ENCODE data around the gene SURF2.

DNA sequence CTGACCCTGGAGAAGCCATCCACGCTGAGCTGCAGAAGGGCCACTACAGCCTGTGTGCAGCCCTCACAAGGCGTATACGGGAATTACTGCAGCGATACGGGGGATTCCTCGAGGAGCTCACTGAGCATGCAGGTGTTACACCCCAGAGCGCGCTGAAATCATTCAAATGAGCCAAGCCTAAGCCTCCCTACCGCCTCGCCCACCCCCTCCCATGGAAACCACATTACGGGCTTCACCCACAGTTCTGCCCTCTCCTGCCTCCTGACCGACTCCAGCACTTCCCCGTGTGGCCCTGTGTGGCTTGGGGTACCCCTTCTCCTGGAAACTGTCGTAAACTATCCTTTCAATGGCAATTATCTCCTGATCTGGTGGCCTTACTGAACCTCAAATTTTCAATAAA, 33.6 kb upstream of the SURF2 start:
- TF ChIP-seq EZH2phosphoT487 (IDR thresholded peaks at IDR 0.05; ENCODE audit: unreplicated experiment) (no peak), EZH2 (IDR thresholded peaks at IDR 0.05; ENCODE audit: low read depth, unreplicated experiment) (no peak), POLR2AphosphoS5 (IDR thresholded peaks at IDR 0.05; ENCODE audit: low read depth) (no peak), CREB1 (CRISPR knock-in tag; IDR thresholded peaks at IDR 0.05; ENCODE audit: low read depth) (no peak)
- TF ChIP-seq, protein P1, sequence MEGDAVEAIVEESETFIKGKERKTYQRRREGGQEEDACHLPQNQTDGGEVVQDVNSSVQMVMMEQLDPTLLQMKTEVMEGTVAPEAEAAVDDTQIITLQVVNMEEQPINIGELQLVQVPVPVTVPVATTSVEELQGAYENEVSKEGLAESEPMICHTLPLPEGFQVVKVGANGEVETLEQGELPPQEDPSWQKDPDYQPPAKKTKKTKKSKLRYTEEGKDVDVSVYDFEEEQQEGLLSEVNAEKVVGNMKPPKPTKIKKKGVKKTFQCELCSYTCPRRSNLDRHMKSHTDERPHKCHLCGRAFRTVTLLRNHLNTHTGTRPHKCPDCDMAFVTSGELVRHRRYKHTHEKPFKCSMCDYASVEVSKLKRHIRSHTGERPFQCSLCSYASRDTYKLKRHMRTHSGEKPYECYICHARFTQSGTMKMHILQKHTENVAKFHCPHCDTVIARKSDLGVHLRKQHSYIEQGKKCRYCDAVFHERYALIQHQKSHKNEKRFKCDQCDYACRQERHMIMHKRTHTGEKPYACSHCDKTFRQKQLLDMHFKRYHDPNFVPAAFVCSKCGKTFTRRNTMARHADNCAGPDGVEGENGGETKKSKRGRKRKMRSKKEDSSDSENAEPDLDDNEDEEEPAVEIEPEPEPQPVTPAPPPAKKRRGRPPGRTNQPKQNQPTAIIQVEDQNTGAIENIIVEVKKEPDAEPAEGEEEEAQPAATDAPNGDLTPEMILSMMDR (conservative IDR thresholded peaks at IDR 0.05; ENCODE audit: low read depth in 2 of 2) = no peak
- TF ChIP-seq, protein P2, sequence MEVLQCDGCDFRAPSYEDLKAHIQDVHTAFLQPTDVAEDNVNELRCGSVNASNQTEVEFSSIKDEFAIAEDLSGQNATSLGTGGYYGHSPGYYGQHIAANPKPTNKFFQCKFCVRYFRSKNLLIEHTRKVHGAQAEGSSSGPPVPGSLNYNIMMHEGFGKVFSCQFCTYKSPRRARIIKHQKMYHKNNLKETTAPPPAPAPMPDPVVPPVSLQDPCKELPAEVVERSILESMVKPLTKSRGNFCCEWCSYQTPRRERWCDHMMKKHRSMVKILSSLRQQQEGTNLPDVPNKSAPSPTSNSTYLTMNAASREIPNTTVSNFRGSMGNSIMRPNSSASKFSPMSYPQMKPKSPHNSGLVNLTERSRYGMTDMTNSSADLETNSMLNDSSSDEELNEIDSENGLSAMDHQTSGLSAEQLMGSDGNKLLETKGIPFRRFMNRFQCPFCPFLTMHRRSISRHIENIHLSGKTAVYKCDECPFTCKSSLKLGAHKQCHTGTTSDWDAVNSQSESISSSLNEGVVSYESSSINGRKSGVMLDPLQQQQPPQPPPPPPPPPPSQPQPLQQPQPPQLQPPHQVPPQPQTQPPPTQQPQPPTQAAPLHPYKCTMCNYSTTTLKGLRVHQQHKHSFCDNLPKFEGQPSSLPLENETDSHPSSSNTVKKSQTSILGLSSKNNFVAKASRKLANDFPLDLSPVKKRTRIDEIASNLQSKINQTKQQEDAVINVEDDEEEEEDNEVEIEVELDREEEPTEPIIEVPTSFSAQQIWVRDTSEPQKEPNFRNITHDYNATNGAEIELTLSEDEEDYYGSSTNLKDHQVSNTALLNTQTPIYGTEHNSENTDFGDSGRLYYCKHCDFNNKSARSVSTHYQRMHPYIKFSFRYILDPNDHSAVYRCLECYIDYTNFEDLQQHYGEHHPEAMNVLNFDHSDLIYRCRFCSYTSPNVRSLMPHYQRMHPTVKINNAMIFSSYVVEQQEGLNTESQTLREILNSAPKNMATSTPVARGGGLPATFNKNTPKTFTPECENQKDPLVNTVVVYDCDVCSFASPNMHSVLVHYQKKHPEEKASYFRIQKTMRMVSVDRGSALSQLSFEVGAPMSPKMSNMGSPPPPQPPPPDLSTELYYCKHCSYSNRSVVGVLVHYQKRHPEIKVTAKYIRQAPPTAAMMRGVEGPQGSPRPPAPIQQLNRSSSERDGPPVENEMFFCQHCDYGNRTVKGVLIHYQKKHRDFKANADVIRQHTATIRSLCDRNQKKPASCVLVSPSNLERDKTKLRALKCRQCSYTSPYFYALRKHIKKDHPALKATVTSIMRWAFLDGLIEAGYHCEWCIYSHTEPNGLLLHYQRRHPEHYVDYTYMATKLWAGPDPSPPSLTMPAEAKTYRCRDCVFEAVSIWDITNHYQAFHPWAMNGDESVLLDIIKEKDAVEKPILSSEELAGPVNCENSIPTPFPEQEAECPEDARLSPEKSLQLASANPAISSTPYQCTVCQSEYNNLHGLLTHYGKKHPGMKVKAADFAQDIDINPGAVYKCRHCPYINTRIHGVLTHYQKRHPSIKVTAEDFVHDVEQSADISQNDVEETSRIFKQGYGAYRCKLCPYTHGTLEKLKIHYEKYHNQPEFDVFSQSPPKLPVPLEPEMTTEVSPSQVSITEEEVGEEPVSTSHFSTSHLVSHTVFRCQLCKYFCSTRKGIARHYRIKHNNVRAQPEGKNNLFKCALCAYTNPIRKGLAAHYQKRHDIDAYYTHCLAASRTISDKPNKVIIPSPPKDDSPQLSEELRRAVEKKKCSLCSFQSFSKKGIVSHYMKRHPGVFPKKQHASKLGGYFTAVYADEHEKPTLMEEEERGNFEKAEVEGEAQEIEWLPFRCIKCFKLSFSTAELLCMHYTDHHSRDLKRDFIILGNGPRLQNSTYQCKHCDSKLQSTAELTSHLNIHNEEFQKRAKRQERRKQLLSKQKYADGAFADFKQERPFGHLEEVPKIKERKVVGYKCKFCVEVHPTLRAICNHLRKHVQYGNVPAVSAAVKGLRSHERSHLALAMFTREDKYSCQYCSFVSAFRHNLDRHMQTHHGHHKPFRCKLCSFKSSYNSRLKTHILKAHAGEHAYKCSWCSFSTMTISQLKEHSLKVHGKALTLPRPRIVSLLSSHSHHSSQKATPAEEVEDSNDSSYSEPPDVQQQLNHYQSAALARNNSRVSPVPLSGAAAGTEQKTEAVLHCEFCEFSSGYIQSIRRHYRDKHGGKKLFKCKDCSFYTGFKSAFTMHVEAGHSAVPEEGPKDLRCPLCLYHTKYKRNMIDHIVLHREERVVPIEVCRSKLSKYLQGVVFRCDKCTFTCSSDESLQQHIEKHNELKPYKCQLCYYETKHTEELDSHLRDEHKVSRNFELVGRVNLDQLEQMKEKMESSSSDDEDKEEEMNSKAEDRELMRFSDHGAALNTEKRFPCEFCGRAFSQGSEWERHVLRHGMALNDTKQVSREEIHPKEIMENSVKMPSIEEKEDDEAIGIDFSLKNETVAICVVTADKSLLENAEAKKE (CRISPR knock-in tag; IDR thresholded peaks at IDR 0.05) = no peak
- TF ChIP-seq, protein P3, sequence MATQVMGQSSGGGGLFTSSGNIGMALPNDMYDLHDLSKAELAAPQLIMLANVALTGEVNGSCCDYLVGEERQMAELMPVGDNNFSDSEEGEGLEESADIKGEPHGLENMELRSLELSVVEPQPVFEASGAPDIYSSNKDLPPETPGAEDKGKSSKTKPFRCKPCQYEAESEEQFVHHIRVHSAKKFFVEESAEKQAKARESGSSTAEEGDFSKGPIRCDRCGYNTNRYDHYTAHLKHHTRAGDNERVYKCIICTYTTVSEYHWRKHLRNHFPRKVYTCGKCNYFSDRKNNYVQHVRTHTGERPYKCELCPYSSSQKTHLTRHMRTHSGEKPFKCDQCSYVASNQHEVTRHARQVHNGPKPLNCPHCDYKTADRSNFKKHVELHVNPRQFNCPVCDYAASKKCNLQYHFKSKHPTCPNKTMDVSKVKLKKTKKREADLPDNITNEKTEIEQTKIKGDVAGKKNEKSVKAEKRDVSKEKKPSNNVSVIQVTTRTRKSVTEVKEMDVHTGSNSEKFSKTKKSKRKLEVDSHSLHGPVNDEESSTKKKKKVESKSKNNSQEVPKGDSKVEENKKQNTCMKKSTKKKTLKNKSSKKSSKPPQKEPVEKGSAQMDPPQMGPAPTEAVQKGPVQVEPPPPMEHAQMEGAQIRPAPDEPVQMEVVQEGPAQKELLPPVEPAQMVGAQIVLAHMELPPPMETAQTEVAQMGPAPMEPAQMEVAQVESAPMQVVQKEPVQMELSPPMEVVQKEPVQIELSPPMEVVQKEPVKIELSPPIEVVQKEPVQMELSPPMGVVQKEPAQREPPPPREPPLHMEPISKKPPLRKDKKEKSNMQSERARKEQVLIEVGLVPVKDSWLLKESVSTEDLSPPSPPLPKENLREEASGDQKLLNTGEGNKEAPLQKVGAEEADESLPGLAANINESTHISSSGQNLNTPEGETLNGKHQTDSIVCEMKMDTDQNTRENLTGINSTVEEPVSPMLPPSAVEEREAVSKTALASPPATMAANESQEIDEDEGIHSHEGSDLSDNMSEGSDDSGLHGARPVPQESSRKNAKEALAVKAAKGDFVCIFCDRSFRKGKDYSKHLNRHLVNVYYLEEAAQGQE (IDR thresholded peaks at IDR 0.05; ENCODE audit: unreplicated experiment) = no peak
